MCF 10A (cell line): ENCODE data around the gene FAM111A. TPM values are rescaled to one million over a fixed set of nuclear protein-coding genes. Genes with fewer than 3 reads are reported as not detected.
A peak's percentile ranks its signal among the peaks of the same experiment; 100 is the strongest.

Experiments
- BruUV-seq: library from RNA; stranded (reverse); fragments of 400-500 nt; replicated peaks from 2 replicates; lab custom pipeline; 2021; lab: Mats Ljungman, UMichigan
- CTCF ChIA-PET: fragments of 300-600 bp; sonication (Branson Sonifier 250); formaldehyde crosslinking; extraction: SDS; loops from one replicate; lab custom pipeline; 2021; ENCODE audit warnings: antibody characterized with exemption, inconsistent platforms; lab: Yijun Ruan, JAX
- POLR2A ChIA-PET: fragments of 300-600, 350-650 bp; sonication (Branson Sonifier 250); formaldehyde crosslinking; extraction: SDS; loops from one replicate; lab custom pipeline; 2020; ENCODE audit warnings: antibody characterized with exemption, inconsistent platforms; lab: Yijun Ruan, JAX
- DNase-seq: peaks from one replicate; pipeline ENCODE4 v3.0.0-alpha.2; 2018; ENCODE audit not compliant: unreplicated experiment
- H3K27ac Mint-ChIP-seq: one replicate; pipeline ENCODE4 v1.8.0; 2022; ENCODE audit warnings: mild to moderate bottlenecking, low read depth, mixed read lengths; ENCODE audit not compliant: unreplicated experiment
- H3K27me3 Mint-ChIP-seq: one replicate; pipeline ENCODE4 v1.8.0; 2022; ENCODE audit warnings: mixed read lengths; ENCODE audit not compliant: insufficient read depth, unreplicated experiment
- H3K36me3 Mint-ChIP-seq: one replicate; pipeline ENCODE4 v1.8.0; 2022; ENCODE audit warnings: mild to moderate bottlenecking, moderate library complexity, mixed read lengths; ENCODE audit not compliant: insufficient read depth, unreplicated experiment
- H3K4me1 Mint-ChIP-seq: one replicate; pipeline ENCODE4 v1.8.0; 2022; ENCODE audit warnings: mixed read lengths; ENCODE audit not compliant: insufficient read depth, unreplicated experiment
- H3K4me3 Mint-ChIP-seq: one replicate; pipeline ENCODE4 v1.8.0; 2022; ENCODE audit warnings: mild to moderate bottlenecking, moderate library complexity, mixed read lengths; ENCODE audit not compliant: unreplicated experiment
- H3K9me3 Mint-ChIP-seq: one replicate; pipeline ENCODE4 v1.8.0; 2022; ENCODE audit warnings: mixed read lengths; ENCODE audit not compliant: unreplicated experiment
- CTCF ChIP-seq: fragments of 200-600 bp; IDR thresholded peaks from one replicate; pipeline ENCODE4 v1.8.0; 2022; ENCODE audit warnings: antibody characterized with exemption, mild to moderate bottlenecking; ENCODE audit not compliant: unreplicated experiment
- intact Hi-C: fragments of 100-400 bp; cut with micrococcal nuclease; formaldehyde crosslinking; loops from 2 replicates; pipeline ENCODE4 v1.14.1; 2022
- total RNA-seq: library from RNA; stranded (reverse); gene quantifications from 2 replicates; pipeline ENCODE4 v1.2.3, GENCODE V29; 2022

Gene FAM111A
- total RNA-seq, 1 experiment from 2014 or later: 27.7 TPM

- ChIA-PET POLR2A (interaction anchor here (0.6 to 4.4 kb wide), 20 partner anchors 9 to 1561 kb away, joined by 3 to 39 read pairs (median 4); partner anchors contain the start of genes FAM111A, OSBP and STX3), CTCF (interaction anchor here (0.5 to 27.3 kb wide), 33 partner anchors 10 to 1672 kb away, joined by 3 to 530 read pairs (median 4); partner anchors contain the start of genes FAM111A and MPEG1)
- no peak overlapping the region for H3K4me3 Mint-ChIP-seq
- DNase-seq: peak; percentile 14
- TF ChIP-seq CTCF: no peak
- peaks cover 36% of the 10 kb centered on the region for H3K4me1 Mint-ChIP-seq
- H3K36me3 Mint-ChIP-seq: peaks cover 9% of the 10 kb centered on the region
- H3K27me3 Mint-ChIP-seq: no peaks in the 10 kb centered on the region
- BruUV-seq: no TSS peak
- H3K9me3 Mint-ChIP-seq: no peaks in the 10 kb centered on the region
- H3K27ac Mint-ChIP-seq: peak overlapping the region; percentile 88
- intact Hi-C loops: no loop called here
Measured at GRCh38 chr11:59172345-59173079, 29.9 kb downstream of the FAM111A start.

GRCh38 chr11:59173080-59173963 is 30.7 kb downstream of the FAM111A start:
- BruUV-seq: no TSS peak
- intact Hi-C loops: no loop called here

GRCh38 chr11:59173964-59174663 is 31.5 kb downstream of the FAM111A start:
- POLR2A ChIA-PET: interaction anchor here (0.6 to 4.4 kb wide), 21 partner anchors 8 to 1606 kb away, joined by 3 to 39 read pairs (median 3); partner anchors contain the start of genes FAM111A and FAM111B
- intact Hi-C loops: no loop called here
- CTCF ChIA-PET: interaction anchor here (0.6 to 27.3 kb wide), 17 partner anchors 7 to 385 kb away, joined by 3 to 530 read pairs (median 5); partner anchors contain the start of gene FAM111A

More at GRCh38 chr11:59173080-59173963, 30.7 kb downstream of the FAM111A start:
- H3K36me3 Mint-ChIP-seq: peaks cover 17% of the 10 kb centered on the region
- ChIA-PET CTCF (interaction anchor here (0.6 to 27.3 kb wide), 17 partner anchors 11 to 365 kb away, joined by 3 to 530 read pairs (median 6); partner anchors contain the start of gene FAM111A), POLR2A (interaction anchor here (0.6 to 4.4 kb wide), 21 partner anchors 9 to 597 kb away, joined by 3 to 39 read pairs (median 4); partner anchors contain the start of genes FAM111A, OSBP and STX3)
- H3K4me3 Mint-ChIP-seq: no peak overlapping the region
- TF ChIP-seq CTCF: no peak
- no peaks in the 10 kb centered on the region for H3K9me3 Mint-ChIP-seq
- H3K4me1 Mint-ChIP-seq: peaks cover 39% of the 10 kb centered on the region
- peak overlapping the region; percentile 88 for H3K27ac Mint-ChIP-seq
- no peaks in the 10 kb centered on the region for H3K27me3 Mint-ChIP-seq
- peak; percentile 67 for DNase-seq

More at GRCh38 chr11:59173964-59174663, 31.5 kb downstream of the FAM111A start:
- Mint-ChIP-seq H3K36me3 (peaks cover 17% of the 10 kb centered on the region), H3K9me3 (no peaks in the 10 kb centered on the region), H3K4me1 (peaks cover 39% of the 10 kb centered on the region), H3K27me3 (no peaks in the 10 kb centered on the region), H3K4me3 (no peak overlapping the region), H3K27ac (peak overlapping the region; percentile 82)
- TF ChIP-seq CTCF: no peak
- peak; percentile 90 for DNase-seq
- no TSS peak for BruUV-seq
